ENCODE measurements around the gene SLC5A1.

Gene SLC5A1

GRCh38 chr22:32031466-32031865, 11.6 kb upstream of the SLC5A1 start:
- no peak for TF ChIP-seq CTCF (IDR thresholded peaks at IDR 0.05; ENCODE audit: low read depth, low read length)
- H3K4me3 ChIP-seq (ENCODE audit: low read depth, low read length): no peak overlapping the region

GRCh38 chr22:32034275-32034674, 8.8 kb upstream of the SLC5A1 start:
- no peak for TF ChIP-seq CTCF (IDR thresholded peaks at IDR 0.05; ENCODE audit: low read depth, low read length)
- no peak overlapping the region for H3K4me3 ChIP-seq (ENCODE audit: low read depth, low read length)

- TF ChIP-seq CTCF (IDR thresholded peaks at IDR 0.05; ENCODE audit: low read depth, low read length): no peak
- no peak overlapping the region for H3K4me3 ChIP-seq (ENCODE audit: low read depth, low read length)
These were observed 5.8 kb upstream of the SLC5A1 start for GRCh38 chr22:32037236-32037635.

- no peak overlapping the region for H3K4me3 ChIP-seq (ENCODE audit: low read depth, low read length)
- no peak for TF ChIP-seq CTCF (IDR thresholded peaks at IDR 0.05; ENCODE audit: low read depth, low read length)
These were observed 2.6 kb upstream of the SLC5A1 start for GRCh38 chr22:32040324-32040904.

GRCh38 chr22:32043391-32043790, 330 bp downstream of the SLC5A1 start:
- no peak overlapping the region for H3K4me3 ChIP-seq (ENCODE audit: low read depth, low read length)
- no peak for TF ChIP-seq CTCF (IDR thresholded peaks at IDR 0.05; ENCODE audit: low read depth, low read length)

GRCh38 chr22:32044477-32044876, 1.4 kb downstream of the SLC5A1 start:
- TF ChIP-seq CTCF (IDR thresholded peaks at IDR 0.05; ENCODE audit: low read depth, low read length): no peak
- no peak overlapping the region for H3K4me3 ChIP-seq (ENCODE audit: low read depth, low read length)

- no peak overlapping the region for H3K4me3 ChIP-seq (ENCODE audit: low read depth, low read length)
- TF ChIP-seq CTCF (IDR thresholded peaks at IDR 0.05; ENCODE audit: low read depth, low read length): no peak
These were observed 1.9 kb downstream of the SLC5A1 start for GRCh38 chr22:32044913-32045312.

Measured in WI38 (cell line).